ENCODE data around the gene TFF2.

DNA sequence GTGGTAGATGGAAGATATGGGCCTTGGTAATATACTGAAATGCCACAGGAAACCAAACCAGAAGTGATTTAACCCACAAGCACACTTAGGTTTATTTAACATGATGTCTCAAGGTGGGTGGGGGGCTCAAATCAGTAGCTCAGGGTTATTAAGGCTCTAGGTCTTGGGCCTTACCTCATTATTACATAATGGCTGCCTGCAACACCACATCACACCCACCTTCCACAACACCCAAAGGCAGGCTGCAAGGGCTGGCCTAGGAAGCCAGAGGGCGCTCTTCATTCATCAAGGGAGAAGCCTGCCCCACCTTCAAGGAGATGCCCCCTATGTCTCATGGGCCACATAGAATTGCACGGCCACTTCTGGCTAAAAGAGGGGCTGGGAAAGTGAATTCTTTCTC lies 9.5 kb upstream of the TFF2 start:
- TF ChIP-seq, protein P1, sequence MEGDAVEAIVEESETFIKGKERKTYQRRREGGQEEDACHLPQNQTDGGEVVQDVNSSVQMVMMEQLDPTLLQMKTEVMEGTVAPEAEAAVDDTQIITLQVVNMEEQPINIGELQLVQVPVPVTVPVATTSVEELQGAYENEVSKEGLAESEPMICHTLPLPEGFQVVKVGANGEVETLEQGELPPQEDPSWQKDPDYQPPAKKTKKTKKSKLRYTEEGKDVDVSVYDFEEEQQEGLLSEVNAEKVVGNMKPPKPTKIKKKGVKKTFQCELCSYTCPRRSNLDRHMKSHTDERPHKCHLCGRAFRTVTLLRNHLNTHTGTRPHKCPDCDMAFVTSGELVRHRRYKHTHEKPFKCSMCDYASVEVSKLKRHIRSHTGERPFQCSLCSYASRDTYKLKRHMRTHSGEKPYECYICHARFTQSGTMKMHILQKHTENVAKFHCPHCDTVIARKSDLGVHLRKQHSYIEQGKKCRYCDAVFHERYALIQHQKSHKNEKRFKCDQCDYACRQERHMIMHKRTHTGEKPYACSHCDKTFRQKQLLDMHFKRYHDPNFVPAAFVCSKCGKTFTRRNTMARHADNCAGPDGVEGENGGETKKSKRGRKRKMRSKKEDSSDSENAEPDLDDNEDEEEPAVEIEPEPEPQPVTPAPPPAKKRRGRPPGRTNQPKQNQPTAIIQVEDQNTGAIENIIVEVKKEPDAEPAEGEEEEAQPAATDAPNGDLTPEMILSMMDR (IDR thresholded peaks at IDR 0.05) = no peak
- no peak for TF ChIP-seq POLR2A (IDR thresholded peaks at IDR 0.05)

All from vagina (tissue), 2 donors.